B cell (primary cell): ENCODE results near the gene CTIF. TPM values are rescaled to one million over a fixed set of nuclear protein-coding genes. Genes with fewer than 3 reads are reported as not detected.

Experiments
- ATAC-seq: fragments of 200-7000 bp; cut with Tn5 transposase; one replicate; pipeline ENCODE4 v1.10.0; 2021; ENCODE audit warnings: low read depth, mild to moderate bottlenecking, moderate number of reproducible peaks, moderate library complexity
- CTCF ChIA-PET: fragments of 350-600 bp; sonication (Branson Sonifier 250); formaldehyde crosslinking; loops from one replicate; lab custom pipeline; 2021; ENCODE audit warnings: antibody characterized with exemption, inconsistent platforms; lab: Charles Lee
- POLR2A ChIA-PET: fragments of 350-600 bp; sonication (Branson Sonifier 250); formaldehyde crosslinking; loops from one replicate; lab custom pipeline; 2021; ENCODE audit warnings: antibody characterized with exemption; lab: Charles Lee
- DNase-seq: peaks from one replicate; pipeline ENCODE4 v3.0.0; 2013
- H2AFZ ChIP-seq: 2 replicates; pipeline ENCODE4 v1.6.1; 2012; ENCODE audit warnings: mild to moderate bottlenecking, low read depth, low read length; ENCODE audit not compliant: insufficient read depth, poor library complexity, severe bottlenecking
- H3K27ac ChIP-seq, 2 donors: 1 replicate in 1 of 2; 2 replicates in 1 of 2; pipeline ENCODE4 v1.5.1; 2012 to 2013; ENCODE audit warnings: low read length in 2 of 2, mild to moderate bottlenecking in 2 of 2, moderate library complexity in 1 of 2
- H3K27me3 ChIP-seq, 4 experiments: fragments of 200-600 bp in 1 of 4; sonication (generic) in 1 of 4; replicated peaks in 1 of 4; 1 replicate in 2 of 4; 2 replicates in 2 of 4; pipeline versions ENCODE4 v1.6.1 to v1.7.0; 2013 to 2016; ENCODE audit warnings: low read length in 3 of 4, mild to moderate bottlenecking in 2 of 4, mixed read lengths in 1 of 4, moderate library complexity in 1 of 4; ENCODE audit not compliant: insufficient read depth in 4 of 4, control insufficient read depth in 3 of 4; ENCODE audit errors: control extremely low read depth in 1 of 4
- H3K36me3 ChIP-seq, 2 experiments: replicated peaks in 1 of 2; 1 replicate in 1 of 2; 2 replicates in 1 of 2; pipeline versions ENCODE4 v1.6.1 to v1.7.1; 2013; ENCODE audit warnings: low read length in 1 of 2; ENCODE audit not compliant: insufficient read depth in 2 of 2, control insufficient read depth in 1 of 2; ENCODE audit errors: control extremely low read depth in 1 of 2, extremely low read depth in 1 of 2
- H3K4me1 ChIP-seq, 2 donors: fragments of 200-600 bp in 1 of 2; sonication (generic) in 1 of 2; 1 replicate in 1 of 2; 2 replicates in 1 of 2; pipeline versions ENCODE4 v1.5.1 to v1.6.1; 2013 to 2017; ENCODE audit warnings: low read length in 2 of 2; ENCODE audit not compliant: control insufficient read depth in 2 of 2, insufficient read depth in 2 of 2
- H3K4me2 ChIP-seq: replicated peaks from 2 replicates; pipeline ENCODE3; 2012; ENCODE audit warnings: mild to moderate bottlenecking, low read depth, low read length; ENCODE audit not compliant: poor library complexity, severe bottlenecking
- H3K4me3 ChIP-seq, 5 experiments: fragments of 200-600 bp in 1 of 5; sonication (generic) in 1 of 5; 1 replicate in 3 of 5; 2 replicates in 2 of 5; pipeline versions ENCODE4 v1.5.1 to v1.7.0; 2011 to 2016; ENCODE audit warnings: low read length in 4 of 5, mild to moderate bottlenecking in 4 of 5, low read depth in 2 of 5, control low read depth in 1 of 5, moderate library complexity in 1 of 5; ENCODE audit not compliant: insufficient read depth in 1 of 5; ENCODE audit errors: control extremely low read depth in 1 of 5, extremely low read depth in 1 of 5
- H3K79me2 ChIP-seq: fragments of 200-600 bp; sonication (generic); one replicate; pipeline ENCODE4 v1.6.0; 2016; ENCODE audit warnings: low read length; ENCODE audit not compliant: control insufficient read depth, insufficient read depth
- H3K9ac ChIP-seq: fragments of 200-600 bp; sonication (generic); 2 replicates; pipeline ENCODE4 v1.6.1; 2017; ENCODE audit warnings: mild to moderate bottlenecking, low read length, moderate library complexity
- H3K9me3 ChIP-seq, 3 donors: one replicate each; pipeline versions ENCODE4 v1.6.1 to v1.7.1; 2013; ENCODE audit warnings: low read length in 2 of 3; ENCODE audit not compliant: control insufficient read depth in 2 of 3, insufficient read depth in 1 of 3; ENCODE audit errors: control extremely low read depth in 1 of 3
- H4K20me1 ChIP-seq: 2 replicates; pipeline ENCODE4 v1.6.0; 2012; ENCODE audit warnings: mild to moderate bottlenecking, low read length; ENCODE audit not compliant: insufficient read depth, control insufficient read depth, poor library complexity, severe bottlenecking
- H3K27ac Mint-ChIP-seq: one replicate; pipeline ENCODE4 v1.8.0; 2021; ENCODE audit warnings: mixed read lengths
- H3K27me3 Mint-ChIP-seq: one replicate; pipeline ENCODE4 v1.8.0; 2021; ENCODE audit warnings: mixed read lengths
- H3K4me1 Mint-ChIP-seq: one replicate; pipeline ENCODE4 v1.8.0; 2021; ENCODE audit warnings: mixed read lengths
- H3K4me3 Mint-ChIP-seq: one replicate; pipeline ENCODE4 v1.8.0; 2021; ENCODE audit warnings: mixed read lengths
- H3K9me3 Mint-ChIP-seq: one replicate; pipeline ENCODE4 v1.8.0; 2022; ENCODE audit warnings: mixed read lengths; ENCODE audit not compliant: insufficient read depth
- CTCF ChIP-seq: fragments of 200-600 bp; IDR thresholded peaks from one replicate; pipeline ENCODE4 v1.8.0; 2022; ENCODE audit warnings: antibody characterized with exemption, mild to moderate bottlenecking
- EZH2 ChIP-seq: IDR thresholded peaks from 2 replicates; pipeline ENCODE4 v1.6.1; 2012; ENCODE audit warnings: borderline replicate concordance, low read depth, mild to moderate bottlenecking, moderate library complexity, low read length; ENCODE audit not compliant: insufficient read depth, poor library complexity, severe bottlenecking
- WGBS: methylation state at CpG from one replicate; pipeline ENCODE4 v1.1.5; 2013; ENCODE audit warnings: missing lambda C conversion rate; ENCODE audit not compliant: insufficient coverage; 5-methylcytosine and 5-hydroxymethylcytosine counted together
- intact Hi-C: fragments of 100-400 bp; cut with micrococcal nuclease; formaldehyde crosslinking; loops from one replicate; pipeline ENCODE4 v1.10.0; 2022
- polyA plus RNA-seq: library from polyadenylated mRNA; depleted of rRNA; stranded (reverse); fragments of >200 nt; gene quantifications from 2 replicates; pipeline ENCODE4 v1.2.3, GENCODE V29; 2012
- total RNA-seq, 2 donors: library from RNA; stranded (reverse); fragments of 120-200 nt in 1 of 2; gene quantifications; 1 replicate in 1 of 2; 2 replicates in 1 of 2; pipeline versions ENCODE4 v1.2.3 to v1.2.4, GENCODE V29; 2013 to 2022

Gene CTIF
- total and polyA plus RNA-seq, 2 donors (not counting 1 experiment from before 2014, with no cell fraction given), result 3.6 to 16.2 TPM

GRCh38 chr18:48570313-48570712 is 31.5 kb downstream of the CTIF start:
- WGBS, result 89% methylated on average over 4 of the region's 6 CpGs
- Mint-ChIP-seq H3K27ac (no peak overlapping the region), H3K4me1 (no peaks in the 10 kb centered on the region), H3K9me3 (no peaks in the 10 kb centered on the region), H3K4me3 (no peak overlapping the region), H3K27me3 (no peaks in the 10 kb centered on the region)
- no peak overlapping the region for H3K4me2 ChIP-seq
- DNase-seq (no peak), ATAC-seq (no peak)
- H3K27me3 ChIP-seq, result no peaks in the 10 kb centered on the region
- no peaks in the 10 kb centered on the region for H3K4me1 ChIP-seq
- H3K79me2 ChIP-seq, result no peaks in the 10 kb centered on the region
- ChIA-PET CTCF (no interaction called here), POLR2A (no interaction called here)
- H3K27ac ChIP-seq, result no peak overlapping the region
- TF ChIP-seq EZH2 (no peak), CTCF (no peak)
- no peak overlapping the region for H2AFZ ChIP-seq
- H3K9me3 ChIP-seq, result peaks cover 0 to 15% (median 0%) of the 10 kb centered on the region in 3 donors
- no peaks in the 10 kb centered on the region for H3K36me3 ChIP-seq
- no peaks in the 10 kb centered on the region for H4K20me1 ChIP-seq
- intact Hi-C loops, result no loop called here
- no peak overlapping the region for H3K4me3 ChIP-seq
- H3K9ac ChIP-seq, result no peak overlapping the region

GRCh38 chr18:48571639-48572384 is 33.0 kb downstream of the CTIF start:
- no peaks in the 10 kb centered on the region for H3K27me3 ChIP-seq
- no peak overlapping the region for H2AFZ ChIP-seq
- TF ChIP-seq CTCF (no peak), EZH2 (no peak)
- DNase-seq (no peak), ATAC-seq (no peak)
- peaks cover 0 to 10% (median 0%) of the 10 kb centered on the region in 3 donors for H3K9me3 ChIP-seq
- H3K4me1 ChIP-seq, result no peaks in the 10 kb centered on the region
- Mint-ChIP-seq H3K27me3 (no peaks in the 10 kb centered on the region), H3K4me1 (no peaks in the 10 kb centered on the region), H3K9me3 (no peaks in the 10 kb centered on the region), H3K27ac (no peak overlapping the region), H3K4me3 (no peak overlapping the region)
- ChIA-PET POLR2A (no interaction called here), CTCF (no interaction called here)
- no peak overlapping the region for H3K4me3 ChIP-seq
- H3K4me2 ChIP-seq, result no peak overlapping the region
- no peak overlapping the region for H3K27ac ChIP-seq
- H3K79me2 ChIP-seq, result no peaks in the 10 kb centered on the region
- H4K20me1 ChIP-seq, result no peaks in the 10 kb centered on the region
- H3K9ac ChIP-seq, result no peak overlapping the region
- intact Hi-C loops, result no loop called here
- H3K36me3 ChIP-seq, result no peaks in the 10 kb centered on the region
- 83% methylated on average over 2 of the region's 3 CpGs for WGBS
